ENCODE data around the gene DOCK2.

DOCK2 gene

DNA sequence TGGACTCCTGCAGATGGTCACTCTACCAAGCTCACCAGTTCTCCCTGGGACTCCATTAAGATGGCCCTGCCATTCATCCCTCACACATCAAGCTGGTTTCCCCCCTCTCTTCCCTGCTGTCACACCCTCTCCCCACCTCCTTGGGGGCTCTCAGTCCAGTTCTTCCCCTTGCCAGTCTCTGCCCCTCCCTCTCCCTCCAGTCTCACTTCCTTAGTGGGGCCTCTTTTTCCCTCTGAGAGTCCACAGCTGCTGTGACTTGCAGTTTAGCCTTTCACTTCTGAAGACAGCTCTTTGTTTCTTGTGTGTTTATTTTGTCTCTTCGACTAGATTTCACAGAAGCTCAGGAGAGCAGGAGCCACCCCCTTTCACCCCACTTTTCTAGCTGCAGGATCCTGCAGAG is 10.5 kb downstream of the DOCK2 start:
- H3K36me3 ChIP-seq (replicated peaks; ENCODE audit: insufficient read depth, low read length), result no peaks in the 10 kb centered on the region
- no peaks in the 10 kb centered on the region for H3K9me3 ChIP-seq (replicated peaks; ENCODE audit: insufficient read depth, low read length)
- H3K9me2 ChIP-seq (replicated peaks; ENCODE audit: insufficient read depth, low read length), result no peaks in the 10 kb centered on the region
- H3K4me2 ChIP-seq (ENCODE audit: low read depth, low read length), result peak overlapping the region; percentile 57
- no peak overlapping the region; the same call in 1 of the 2 replicates for H3K9ac ChIP-seq (ENCODE audit: low read length)
- H3K4me1 ChIP-seq (ENCODE audit: low read length), result peaks cover 30% of the 10 kb centered on the region
- no peak overlapping the region for H2AFZ ChIP-seq (ENCODE audit: low read length)
- TF ChIP-seq EZH2 (optimal IDR thresholded peaks at IDR 0.05; ENCODE audit: low read depth, low read length) (no peak), EZH2phosphoT487 (IDR thresholded peaks at IDR 0.05; ENCODE audit: low read length) (no peak)
- TF ChIP-seq, protein P1, sequence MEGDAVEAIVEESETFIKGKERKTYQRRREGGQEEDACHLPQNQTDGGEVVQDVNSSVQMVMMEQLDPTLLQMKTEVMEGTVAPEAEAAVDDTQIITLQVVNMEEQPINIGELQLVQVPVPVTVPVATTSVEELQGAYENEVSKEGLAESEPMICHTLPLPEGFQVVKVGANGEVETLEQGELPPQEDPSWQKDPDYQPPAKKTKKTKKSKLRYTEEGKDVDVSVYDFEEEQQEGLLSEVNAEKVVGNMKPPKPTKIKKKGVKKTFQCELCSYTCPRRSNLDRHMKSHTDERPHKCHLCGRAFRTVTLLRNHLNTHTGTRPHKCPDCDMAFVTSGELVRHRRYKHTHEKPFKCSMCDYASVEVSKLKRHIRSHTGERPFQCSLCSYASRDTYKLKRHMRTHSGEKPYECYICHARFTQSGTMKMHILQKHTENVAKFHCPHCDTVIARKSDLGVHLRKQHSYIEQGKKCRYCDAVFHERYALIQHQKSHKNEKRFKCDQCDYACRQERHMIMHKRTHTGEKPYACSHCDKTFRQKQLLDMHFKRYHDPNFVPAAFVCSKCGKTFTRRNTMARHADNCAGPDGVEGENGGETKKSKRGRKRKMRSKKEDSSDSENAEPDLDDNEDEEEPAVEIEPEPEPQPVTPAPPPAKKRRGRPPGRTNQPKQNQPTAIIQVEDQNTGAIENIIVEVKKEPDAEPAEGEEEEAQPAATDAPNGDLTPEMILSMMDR (IDR thresholded peaks at IDR 0.05; ENCODE audit: low read length), result no peak
- H3K79me2 ChIP-seq (ENCODE audit: low read length), result peaks cover 99% of the 10 kb centered on the region
- no peaks in the 10 kb centered on the region for H3F3A ChIP-seq (ENCODE audit: insufficient read depth, low read length)
- H3K27me3 ChIP-seq (replicated peaks; ENCODE audit: insufficient read depth, low read length), result no peaks in the 10 kb centered on the region
- H4K20me1 ChIP-seq (ENCODE audit: insufficient read depth, low read length), result peaks cover 35% of the 10 kb centered on the region
- peak; percentile 23 for DNase-seq
- peak overlapping the region; percentile 41; the same call in 1 of the 2 replicates for H3K27ac ChIP-seq (ENCODE audit: low read length)
- H3K4me3 ChIP-seq (ENCODE audit: low read length), result no peak overlapping the region

DNA sequence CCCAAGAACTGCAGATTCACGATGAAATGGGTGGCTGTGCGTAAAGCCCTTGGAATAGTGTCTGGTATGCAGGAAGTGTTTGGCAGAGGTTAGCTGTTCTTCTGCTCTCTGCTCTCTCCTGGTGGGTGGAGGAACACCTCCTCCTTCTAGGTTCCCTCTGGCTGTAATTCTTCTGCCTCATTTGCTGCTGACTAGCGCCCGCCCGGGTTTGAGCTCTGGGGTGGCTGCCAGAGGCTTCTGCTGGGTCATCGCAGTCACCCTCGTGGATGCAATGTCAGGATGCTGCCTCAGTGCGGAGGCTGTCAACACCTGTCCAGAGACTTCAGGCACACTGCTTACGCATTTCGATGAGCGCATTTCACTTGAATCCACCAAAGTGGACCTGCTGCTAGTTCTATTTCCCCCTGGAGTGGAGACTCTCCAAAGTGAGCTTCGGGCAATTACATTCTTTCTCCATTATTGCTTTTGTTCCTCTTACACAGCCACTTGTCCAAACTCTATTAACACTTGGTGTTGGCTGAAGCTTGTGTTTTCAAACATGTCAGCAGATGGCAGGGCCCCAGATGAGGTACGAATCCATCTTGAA is 11.7 kb downstream of the DOCK2 start:
- Histone ChIP-seq H3K27ac (ENCODE audit: low read length) (no peak overlapping the region), H3K27me3 (replicated peaks; ENCODE audit: insufficient read depth, low read length) (no peaks in the 10 kb centered on the region)
- no peak for TF ChIP-seq EZH2phosphoT487 (IDR thresholded peaks at IDR 0.05; ENCODE audit: low read length)
- TF ChIP-seq EZH2 (optimal IDR thresholded peaks at IDR 0.05; ENCODE audit: low read depth, low read length), result no peak
- TF ChIP-seq, protein P1 (IDR thresholded peaks at IDR 0.05; ENCODE audit: low read length), result no peak

DNA sequence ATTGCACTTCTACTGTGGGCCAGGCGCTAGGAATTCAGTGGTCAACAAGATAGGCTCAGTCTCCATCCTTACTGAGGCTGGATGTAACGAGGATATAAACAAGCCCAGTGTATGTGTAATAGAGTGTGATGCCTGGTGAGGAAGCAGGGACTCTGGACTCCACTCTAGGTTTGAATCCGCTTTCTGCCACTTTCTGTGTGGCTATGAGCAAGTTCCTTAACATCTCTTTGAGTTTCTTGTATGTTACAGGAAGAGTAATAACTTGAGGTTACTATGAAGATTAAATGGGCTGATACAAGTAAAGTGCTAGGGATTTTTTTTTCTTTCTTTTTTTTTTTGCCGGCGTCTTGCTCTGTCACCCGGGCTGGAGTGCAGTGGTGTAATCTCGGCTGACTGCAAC is 12.4 kb downstream of the DOCK2 start:
- H3K4me2 ChIP-seq (ENCODE audit: low read depth, low read length), result no peak overlapping the region
- no peaks in the 10 kb centered on the region for H3K9me3 ChIP-seq (replicated peaks; ENCODE audit: insufficient read depth, low read length)
- no peak overlapping the region for H2AFZ ChIP-seq (ENCODE audit: low read length)
- H3K36me3 ChIP-seq (replicated peaks; ENCODE audit: insufficient read depth, low read length), result peaks cover 1% of the 10 kb centered on the region; the same call in 1 of the 2 replicates
- no peak overlapping the region for H3K4me3 ChIP-seq (ENCODE audit: low read length)
- H3K9ac ChIP-seq (ENCODE audit: low read length), result no peak overlapping the region
- no peak overlapping the region for H3K27ac ChIP-seq (ENCODE audit: low read length)
- H3K4me1 ChIP-seq (ENCODE audit: low read length), result peaks cover 30% of the 10 kb centered on the region
- no peaks in the 10 kb centered on the region for H3K27me3 ChIP-seq (replicated peaks; ENCODE audit: insufficient read depth, low read length)
- H3F3A ChIP-seq (ENCODE audit: insufficient read depth, low read length), result no peaks in the 10 kb centered on the region
- H3K79me2 ChIP-seq (ENCODE audit: low read length), result peaks cover 99% of the 10 kb centered on the region
- DNase-seq, result no peak
- TF ChIP-seq EZH2 (optimal IDR thresholded peaks at IDR 0.05; ENCODE audit: low read depth, low read length) (no peak), EZH2phosphoT487 (IDR thresholded peaks at IDR 0.05; ENCODE audit: low read length) (no peak)
- TF ChIP-seq, protein P1 (IDR thresholded peaks at IDR 0.05; ENCODE audit: low read length), result no peak
- peaks cover 29% of the 10 kb centered on the region for H4K20me1 ChIP-seq (ENCODE audit: insufficient read depth, low read length)
- H3K9me2 ChIP-seq (replicated peaks; ENCODE audit: insufficient read depth, low read length), result no peaks in the 10 kb centered on the region

More for the DNA sequence above, 11.7 kb downstream of the DOCK2 start:
- Histone ChIP-seq H3K9ac (ENCODE audit: low read length) (no peak overlapping the region), H3K4me1 (ENCODE audit: low read length) (peaks cover 30% of the 10 kb centered on the region), H3F3A (ENCODE audit: insufficient read depth, low read length) (no peaks in the 10 kb centered on the region), H3K4me3 (ENCODE audit: low read length) (no peak overlapping the region), H3K79me2 (ENCODE audit: low read length) (peaks cover 99% of the 10 kb centered on the region), H2AFZ (ENCODE audit: low read length) (no peak overlapping the region), H3K9me2 (replicated peaks; ENCODE audit: insufficient read depth, low read length) (no peaks in the 10 kb centered on the region), H3K4me2 (ENCODE audit: low read depth, low read length) (no peak overlapping the region), H3K36me3 (replicated peaks; ENCODE audit: insufficient read depth, low read length) (no peaks in the 10 kb centered on the region), H4K20me1 (ENCODE audit: insufficient read depth, low read length) (peaks cover 31% of the 10 kb centered on the region), H3K9me3 (replicated peaks; ENCODE audit: insufficient read depth, low read length) (no peaks in the 10 kb centered on the region)
- DNase-seq, result no peak

All from MM.1S (cell line).